Caki2 (cell line): ENCODE measurements around the gene LHFPL3. TPM values are rescaled to one million over a fixed set of nuclear protein-coding genes. Genes with fewer than 3 reads are reported as not detected.

Source experiments
- DNase-seq: peaks from one replicate; pipeline ENCODE4 v3.0.0-alpha.2; 2015; ENCODE audit warnings: low read depth
- in situ Hi-C: cut with HindIII; loops from 2 replicates; pipeline ENCODE4 v1.10.0; 2016; ENCODE audit warnings: low sequenced_read_pairs, low pct_unique_long_range_greater_than_20kb, mixed read lengths
- total RNA-seq: library from RNA; depleted of rRNA; stranded (reverse); fragments of >200 nt; shearing (Covaris generic); gene quantifications from 2 replicates; pipeline ENCODE4 v1.2.3, GENCODE V29; 2014; ENCODE audit warnings: low replicate concordance

LHFPL3 gene
- total RNA-seq, 1 experiment from 2014 or later: not detected

GRCh38 chr7:104804696-104805095 lies 476.3 kb downstream of the LHFPL3 start:
- DNase-seq: no peak
- in situ Hi-C loops: no loop called here

GRCh38 chr7:104805449-104806317 lies 477.3 kb downstream of the LHFPL3 start:
- no peak for DNase-seq
- in situ Hi-C loops: no loop called here

GRCh38 chr7:104807671-104808070 lies 479.3 kb downstream of the LHFPL3 start:
- no peak for DNase-seq
- in situ Hi-C loops: no loop called here

GRCh38 chr7:104809906-104810305 lies 481.5 kb downstream of the LHFPL3 start:
- in situ Hi-C loops: no loop called here
- DNase-seq: no peak

GRCh38 chr7:104814126-104814525 lies 485.7 kb downstream of the LHFPL3 start:
- no peak for DNase-seq
- in situ Hi-C loops: no loop called here

GRCh38 chr7:104814671-104815400 lies 486.4 kb downstream of the LHFPL3 start:
- in situ Hi-C loops: no loop called here
- no peak for DNase-seq

- in situ Hi-C loops: no loop called here
- DNase-seq: no peak
Observed at GRCh38 chr7:104816537-104816936, 488.1 kb downstream of the LHFPL3 start.

GRCh38 chr7:104818961-104819880 lies 490.8 kb downstream of the LHFPL3 start:
- no peak for DNase-seq
- in situ Hi-C loops: no loop called here

GRCh38 chr7:104820836-104821535 lies 492.6 kb downstream of the LHFPL3 start:
- DNase-seq: no peak
- in situ Hi-C loops: no loop called here

- DNase-seq: no peak
- in situ Hi-C loops: no loop called here
Observed at GRCh38 chr7:104823177-104823576, 494.8 kb downstream of the LHFPL3 start.

- in situ Hi-C loops: no loop called here
- DNase-seq: no peak
Observed at GRCh38 chr7:104825099-104825498, 496.7 kb downstream of the LHFPL3 start.

- DNase-seq: no peak
- in situ Hi-C loops: no loop called here
Observed at GRCh38 chr7:104826135-104826534, 497.7 kb downstream of the LHFPL3 start.

- in situ Hi-C loops: no loop called here
- DNase-seq: no peak
Observed at GRCh38 chr7:104836976-104837375, 508.6 kb downstream of the LHFPL3 start.

- in situ Hi-C loops: no loop called here
- DNase-seq: no peak
Observed at GRCh38 chr7:104838537-104839299, 510.3 kb downstream of the LHFPL3 start.

- in situ Hi-C loops: no loop called here
- no peak for DNase-seq
Observed at GRCh38 chr7:104839842-104840241, 511.4 kb downstream of the LHFPL3 start.

GRCh38 chr7:104841798-104842197 lies 513.4 kb downstream of the LHFPL3 start:
- no peak for DNase-seq
- in situ Hi-C loops: no loop called here

- no peak for DNase-seq
- in situ Hi-C loops: no loop called here
Observed at GRCh38 chr7:104843198-104843597, 514.8 kb downstream of the LHFPL3 start.
